ENCODE data around the gene XIAP. TPM values are rescaled to one million over a fixed set of nuclear protein-coding genes. Genes with fewer than 3 reads are reported as not detected.

XIAP gene
- total and polyA plus RNA-seq, 4 donors: 8.5 to 58.6 (median 35.8) TPM

GRCh38 chrX:123817288-123817894 lies 42.5 kb upstream of the XIAP start:
- H3K27me3 ChIP-seq (ENCODE audit: control insufficient read depth in 3 of 3, insufficient read depth in 3 of 3, low read length in 2 of 3): no peaks in the 10 kb centered on the region
- H3K4me3 ChIP-seq: no peak overlapping the region
- H3K9ac ChIP-seq (ENCODE audit: insufficient read depth in 1 of 2, low read length in 2 of 2): no peak overlapping the region
- WGBS, 2 donors: 84 to 90% methylated on average over 6 of the region's 6 CpGs
- H3K36me3 ChIP-seq (ENCODE audit: control insufficient read depth in 4 of 4, insufficient read depth in 4 of 4, low read length in 4 of 4): no peaks in the 10 kb centered on the region
- H3K4me1 ChIP-seq (ENCODE audit: control insufficient read depth in 5 of 5, insufficient read depth in 5 of 5, low read length in 5 of 5): no peaks in the 10 kb centered on the region
- H3K27ac ChIP-seq (ENCODE audit: low read depth in 1 of 2, low read length in 1 of 2): no peak overlapping the region
- DNase-seq (no peak), ATAC-seq (ENCODE audit: insufficient read depth, low FRiP score) (no peak)
- TF ChIP-seq CTCF (IDR thresholded peaks at IDR 0.05; ENCODE audit: control extremely low read depth, extremely low read depth): no peak
- no peaks in the 10 kb centered on the region for H3K9me3 ChIP-seq (ENCODE audit: control insufficient read depth in 4 of 4, insufficient read depth in 3 of 4, low read length in 3 of 4)

GRCh38 chrX:123818243-123818642 lies 41.6 kb upstream of the XIAP start:
- TF ChIP-seq CTCF (IDR thresholded peaks at IDR 0.05; ENCODE audit: control extremely low read depth, extremely low read depth): no peak
- ATAC-seq (ENCODE audit: insufficient read depth, low FRiP score): no peak
- Histone ChIP-seq H3K9me3 (ENCODE audit: control insufficient read depth in 4 of 4, insufficient read depth in 3 of 4, low read length in 3 of 4) (no peaks in the 10 kb centered on the region), H3K27me3 (ENCODE audit: control insufficient read depth in 3 of 3, insufficient read depth in 3 of 3, low read length in 2 of 3) (no peaks in the 10 kb centered on the region), H3K27ac (ENCODE audit: low read depth in 1 of 2, low read length in 1 of 2) (no peak overlapping the region), H3K4me3 (no peak overlapping the region), H3K36me3 (ENCODE audit: control insufficient read depth in 4 of 4, insufficient read depth in 4 of 4, low read length in 4 of 4) (no peaks in the 10 kb centered on the region), H3K9ac (ENCODE audit: insufficient read depth in 1 of 2, low read length in 2 of 2) (no peak overlapping the region), H3K4me1 (ENCODE audit: control insufficient read depth in 5 of 5, insufficient read depth in 5 of 5, low read length in 5 of 5) (no peaks in the 10 kb centered on the region)
- DNase-seq: no peak

GRCh38 chrX:123822965-123823364 lies 36.9 kb upstream of the XIAP start:
- no peaks in the 10 kb centered on the region for H3K9me3 ChIP-seq (ENCODE audit: control insufficient read depth in 4 of 4, insufficient read depth in 3 of 4, low read length in 3 of 4)
- WGBS, 2 donors: 72 to 73% methylated on average over 1 of the region's 1 CpG
- no peak for TF ChIP-seq CTCF (IDR thresholded peaks at IDR 0.05; ENCODE audit: control extremely low read depth, extremely low read depth)
- H3K27me3 ChIP-seq (ENCODE audit: control insufficient read depth in 3 of 3, insufficient read depth in 3 of 3, low read length in 2 of 3): no peaks in the 10 kb centered on the region
- H3K27ac ChIP-seq (ENCODE audit: low read depth in 1 of 2, low read length in 1 of 2): no peak overlapping the region
- no peak for ATAC-seq (ENCODE audit: insufficient read depth, low FRiP score)
- DNase-seq: no peak
- H3K4me3 ChIP-seq: no peak overlapping the region
- H3K9ac ChIP-seq (ENCODE audit: insufficient read depth in 1 of 2, low read length in 2 of 2): no peak overlapping the region
- no peaks in the 10 kb centered on the region for H3K4me1 ChIP-seq (ENCODE audit: control insufficient read depth in 5 of 5, insufficient read depth in 5 of 5, low read length in 5 of 5)
- H3K36me3 ChIP-seq (ENCODE audit: control insufficient read depth in 4 of 4, insufficient read depth in 4 of 4, low read length in 4 of 4): no peaks in the 10 kb centered on the region

GRCh38 chrX:123830309-123830708 lies 29.5 kb upstream of the XIAP start:
- H3K36me3 ChIP-seq (ENCODE audit: control insufficient read depth in 4 of 4, insufficient read depth in 4 of 4, low read length in 4 of 4): no peaks in the 10 kb centered on the region
- ATAC-seq (ENCODE audit: insufficient read depth, low FRiP score) (no peak), DNase-seq (peak in 1 of 3 donors; percentile 6)
- no peak overlapping the region for H3K27ac ChIP-seq (ENCODE audit: low read depth in 1 of 2, low read length in 1 of 2)
- 37 to 63% methylated on average over 5 to 6 of the region's 6 CpGs for WGBS, 2 donors
- no peaks in the 10 kb centered on the region for H3K4me1 ChIP-seq (ENCODE audit: control insufficient read depth in 5 of 5, insufficient read depth in 5 of 5, low read length in 5 of 5)
- TF ChIP-seq CTCF (IDR thresholded peaks at IDR 0.05; ENCODE audit: control extremely low read depth, extremely low read depth): no peak
- H3K27me3 ChIP-seq (ENCODE audit: control insufficient read depth in 3 of 3, insufficient read depth in 3 of 3, low read length in 2 of 3): no peaks in the 10 kb centered on the region
- no peak overlapping the region for H3K9ac ChIP-seq (ENCODE audit: insufficient read depth in 1 of 2, low read length in 2 of 2)
- H3K4me3 ChIP-seq: no peak overlapping the region
- no peaks in the 10 kb centered on the region for H3K9me3 ChIP-seq (ENCODE audit: control insufficient read depth in 4 of 4, insufficient read depth in 3 of 4, low read length in 3 of 4)

Data from lung (tissue), 12 donors.